Mesenchymal stem cell (in vitro differentiated cells and primary cell): ENCODE data around the gene CDR2L.
A peak's percentile ranks its signal among the peaks of the same experiment; 100 is the strongest.

Experiments used
- DNase-seq: peaks from one replicate; pipeline ENCODE4 v3.0.0-alpha.2; 2013
- H2AFZ ChIP-seq: one replicate; pipeline ENCODE4 v1.6.1; 2013; ENCODE audit warnings: low read depth, mild to moderate bottlenecking, control low read depth, inconsistent platforms, low read length, moderate library complexity
- H2AK5ac ChIP-seq: 2 replicates; pipeline ENCODE4 v1.6.1; 2013; ENCODE audit warnings: low read length, moderate library complexity, mild to moderate bottlenecking, inconsistent platforms; ENCODE audit not compliant: severe bottlenecking
- H2BK120ac ChIP-seq: one replicate; pipeline ENCODE4 v1.6.1; 2013; ENCODE audit warnings: low read depth, mild to moderate bottlenecking, inconsistent platforms, low read length, moderate library complexity
- H2BK12ac ChIP-seq, 2 experiments: one replicate each; pipeline ENCODE4 v1.6.1; 2013; ENCODE audit warnings: inconsistent platforms in 2 of 2, low read length in 2 of 2, mild to moderate bottlenecking in 2 of 2, moderate library complexity in 2 of 2, control low read depth in 1 of 2
- H2BK15ac ChIP-seq: one replicate; pipeline ENCODE4 v1.6.1; 2013; ENCODE audit warnings: mild to moderate bottlenecking, low read depth, inconsistent platforms; ENCODE audit not compliant: poor library complexity, severe bottlenecking
- H2BK5ac ChIP-seq: 2 replicates; pipeline ENCODE4 v1.6.1; 2013; ENCODE audit warnings: low read depth, mild to moderate bottlenecking, low read length, control low read depth, inconsistent platforms; ENCODE audit not compliant: poor library complexity, severe bottlenecking
- H3K14ac ChIP-seq, 2 experiments: one replicate each; pipeline ENCODE4 v1.6.1; 2013; ENCODE audit warnings: inconsistent platforms in 2 of 2, low read length in 2 of 2, control low read depth in 1 of 2, mild to moderate bottlenecking in 1 of 2, moderate library complexity in 1 of 2
- H3K18ac ChIP-seq, 2 experiments: one replicate each; pipeline ENCODE4 v1.6.1; 2013; ENCODE audit warnings: inconsistent platforms in 2 of 2, low read length in 2 of 2, control low read depth in 1 of 2, low read depth in 1 of 2, mild to moderate bottlenecking in 1 of 2
- H3K23ac ChIP-seq, 2 experiments: one replicate each; pipeline ENCODE4 v1.6.1; 2013; ENCODE audit warnings: inconsistent platforms in 2 of 2, low read length in 2 of 2, mild to moderate bottlenecking in 2 of 2, moderate library complexity in 2 of 2, control low read depth in 1 of 2
- H3K27ac ChIP-seq: 2 replicates; pipeline ENCODE4 v1.5.1; 2013; ENCODE audit warnings: mild to moderate bottlenecking, moderate library complexity, low read length, control low read depth, inconsistent platforms; ENCODE audit not compliant: poor library complexity, severe bottlenecking
- H3K27me3 ChIP-seq, 2 experiments: 2 replicates each; pipeline versions ENCODE4 v1.6.1 to v1.7.0; 2013; ENCODE audit warnings: low read length in 2 of 2, mild to moderate bottlenecking in 2 of 2, moderate library complexity in 2 of 2, control low read depth in 1 of 2, inconsistent platforms in 1 of 2; ENCODE audit not compliant: control insufficient read depth in 1 of 2, insufficient read depth in 1 of 2
- H3K36me3 ChIP-seq, 2 experiments: 2 replicates each; pipeline versions ENCODE4 v1.6.1 to v1.7.0; 2013; ENCODE audit warnings: low read length in 2 of 2, control low read depth in 1 of 2, inconsistent platforms in 1 of 2, low read depth in 1 of 2, mild to moderate bottlenecking in 1 of 2; ENCODE audit not compliant: insufficient read depth in 2 of 2, control insufficient read depth in 1 of 2
- H3K4ac ChIP-seq, 2 experiments: one replicate each; pipeline ENCODE4 v1.6.1; 2013; ENCODE audit warnings: inconsistent platforms in 2 of 2, low read length in 2 of 2, mild to moderate bottlenecking in 2 of 2, moderate library complexity in 2 of 2, control low read depth in 1 of 2, low read depth in 1 of 2
- H3K4me1 ChIP-seq: 2 replicates; pipeline ENCODE4 v1.6.1; 2013; ENCODE audit warnings: low read depth, low read length, control low read depth; ENCODE audit not compliant: control insufficient read depth, insufficient read depth
- H3K4me2 ChIP-seq: 2 replicates; pipeline ENCODE4 v1.6.1; 2013; ENCODE audit warnings: low read length, mild to moderate bottlenecking, inconsistent platforms; ENCODE audit not compliant: poor library complexity, severe bottlenecking
- H3K4me3 ChIP-seq, 2 experiments: 2 replicates each; pipeline versions ENCODE4 v1.5.1 to v1.7.0; 2013; ENCODE audit warnings: low read length in 2 of 2, mild to moderate bottlenecking in 2 of 2, control low read depth in 1 of 2, low read depth in 1 of 2; ENCODE audit not compliant: insufficient read depth in 1 of 2
- H3K79me1 ChIP-seq: replicated peaks from 2 replicates; pipeline ENCODE4 v1.6.1; 2013; ENCODE audit warnings: mild to moderate bottlenecking, control low read depth, low read length, inconsistent platforms; ENCODE audit not compliant: poor library complexity, severe bottlenecking
- H3K9ac ChIP-seq: 2 replicates; pipeline ENCODE4 v1.7.0; 2013; ENCODE audit warnings: mild to moderate bottlenecking, low read length, moderate library complexity
- H3K9me3 ChIP-seq: 2 replicates; pipeline ENCODE4 v1.7.0; 2013; ENCODE audit warnings: mild to moderate bottlenecking, low read length; ENCODE audit not compliant: control insufficient read depth
- H4K8ac ChIP-seq: one replicate; pipeline ENCODE4 v1.6.1; 2013; ENCODE audit warnings: inconsistent platforms, mild to moderate bottlenecking, low read length, moderate library complexity
- H4K91ac ChIP-seq: one replicate; pipeline ENCODE4 v1.6.1; 2013; ENCODE audit warnings: mild to moderate bottlenecking, low read length, inconsistent platforms
- WGBS: methylation state at CpG from one replicate; pipeline ENCODE4 v1.1.7; 2013; ENCODE audit warnings: mixed read lengths; 5-methylcytosine and 5-hydroxymethylcytosine counted together

Gene CDR2L

GRCh38 chr17:74971069-74971841, 16.2 kb upstream of the CDR2L start:
- no peaks in the 10 kb centered on the region for H3K36me3 ChIP-seq
- no peak overlapping the region for H4K8ac ChIP-seq
- peaks cover 33 to 56% of the 10 kb centered on the region in 2 experiments for H3K27me3 ChIP-seq
- H2BK120ac ChIP-seq: no peak overlapping the region
- H2BK5ac ChIP-seq: no peak overlapping the region
- H3K23ac ChIP-seq: peak overlapping the region in 1 of 2 experiments; percentile 57
- H4K91ac ChIP-seq: no peak overlapping the region
- DNase-seq: no peak
- no peak overlapping the region for H2BK12ac ChIP-seq
- no peak overlapping the region for H3K9ac ChIP-seq
- H3K14ac ChIP-seq: no peak overlapping the region
- H3K4me3 ChIP-seq: no peak overlapping the region
- H2BK15ac ChIP-seq: peak overlapping the region; percentile 49
- H2AFZ ChIP-seq: no peak overlapping the region
- H3K4me2 ChIP-seq: no peak overlapping the region
- WGBS: 65% methylated on average over 8 of the region's 8 CpGs
- H3K4ac ChIP-seq: no peak overlapping the region
- H3K79me1 ChIP-seq: no peaks in the 10 kb centered on the region
- H3K4me1 ChIP-seq: peaks cover 13% of the 10 kb centered on the region
- H3K27ac ChIP-seq: no peak overlapping the region
- H3K9me3 ChIP-seq: no peaks in the 10 kb centered on the region
- no peak overlapping the region for H2AK5ac ChIP-seq
- H3K18ac ChIP-seq: no peak overlapping the region

- H3K23ac ChIP-seq: peak overlapping the region in 1 of 2 experiments; percentile 57
- no peak overlapping the region for H2AFZ ChIP-seq
- H2BK15ac ChIP-seq: no peak overlapping the region
- H3K4ac ChIP-seq: no peak overlapping the region
- no peak overlapping the region for H2BK5ac ChIP-seq
- no peak overlapping the region for H3K9ac ChIP-seq
- H2BK12ac ChIP-seq: no peak overlapping the region
- no peak overlapping the region for H3K14ac ChIP-seq
- peaks cover 13% of the 10 kb centered on the region for H3K4me1 ChIP-seq
- H3K4me3 ChIP-seq: no peak overlapping the region
- H3K27me3 ChIP-seq: peaks cover 33 to 56% of the 10 kb centered on the region in 2 experiments
- H3K36me3 ChIP-seq: no peaks in the 10 kb centered on the region
- no peak overlapping the region for H4K91ac ChIP-seq
- H3K79me1 ChIP-seq: no peaks in the 10 kb centered on the region
- H3K27ac ChIP-seq: no peak overlapping the region
- H2AK5ac ChIP-seq: no peak overlapping the region
- H2BK120ac ChIP-seq: no peak overlapping the region
- peak overlapping the region; percentile 86 for H3K4me2 ChIP-seq
- WGBS: 17% methylated on average over 9 of the region's 9 CpGs
- H3K9me3 ChIP-seq: no peaks in the 10 kb centered on the region
- no peak overlapping the region for H3K18ac ChIP-seq
- DNase-seq: no peak
- H4K8ac ChIP-seq: no peak overlapping the region
Observed at GRCh38 chr17:74971842-74972106, 15.7 kb upstream of the CDR2L start.

GRCh38 chr17:74972107-74972972, 15.1 kb upstream of the CDR2L start, which contains the start of gene HID1:
Gene HID1, minus strand, starts transcription at chr17:74972759. Its CDS starts 103 bp downstream, at chr17:74972656.
- Histone ChIP-seq H3K14ac (no peak within 1 kb of the TSS), H3K18ac (no peak within 1 kb of the TSS), H3K4me3 (peak within 1 kb of the TSS; percentile 47 to 61), H3K36me3 (no peaks in the 10 kb centered on the region), H3K27ac (no peak within 1 kb of the TSS), H3K27me3 (peaks cover 33 to 56% of the 10 kb centered on the region in 2 experiments), H2BK15ac (no peak within 1 kb of the TSS), H4K8ac (peak within 1 kb of the TSS; percentile 8), H4K91ac (no peak within 1 kb of the TSS), H2BK120ac (no peak within 1 kb of the TSS), H3K9ac (no peak within 1 kb of the TSS), H2AK5ac (no peak within 1 kb of the TSS), H3K79me1 (no peaks in the 10 kb centered on the region), H2BK12ac (no peak within 1 kb of the TSS), H2BK5ac (no peak within 1 kb of the TSS), H3K4ac (no peak within 1 kb of the TSS), H2AFZ (peak within 1 kb of the TSS; percentile 36), H3K4me2 (peak within 1 kb of the TSS; percentile 86), H3K23ac (peak within 1 kb of the TSS in 1 of 2 experiments; percentile 57), H3K4me1 (peaks cover 13% of the 10 kb centered on the region), H3K9me3 (no peaks in the 10 kb centered on the region)
- WGBS: 1% methylated on average over 57 of the region's 95 CpGs
- no peak for DNase-seq

GRCh38 chr17:74972973-74973328, 14.5 kb upstream of the CDR2L start:
- H3K23ac ChIP-seq: no peak overlapping the region
- no peaks in the 10 kb centered on the region for H3K79me1 ChIP-seq
- no peak overlapping the region for H2BK5ac ChIP-seq
- H2AK5ac ChIP-seq: no peak overlapping the region
- H4K8ac ChIP-seq: no peak overlapping the region
- H2BK12ac ChIP-seq: no peak overlapping the region
- H3K18ac ChIP-seq: no peak overlapping the region
- H3K4me1 ChIP-seq: peaks cover 13% of the 10 kb centered on the region
- no peak overlapping the region for H3K27ac ChIP-seq
- no peak overlapping the region for H3K14ac ChIP-seq
- no peak for DNase-seq
- peaks cover 34 to 58% of the 10 kb centered on the region in 2 experiments for H3K27me3 ChIP-seq
- WGBS: 28% methylated on average over 13 of the region's 17 CpGs
- no peaks in the 10 kb centered on the region for H3K36me3 ChIP-seq
- H4K91ac ChIP-seq: no peak overlapping the region
- no peak overlapping the region for H3K4ac ChIP-seq
- no peak overlapping the region for H2BK15ac ChIP-seq
- H3K4me2 ChIP-seq: peak overlapping the region; percentile 86
- H3K4me3 ChIP-seq: peak overlapping the region in 1 of 2 experiments; percentile 61
- no peak overlapping the region for H2BK120ac ChIP-seq
- H2AFZ ChIP-seq: no peak overlapping the region
- H3K9me3 ChIP-seq: no peaks in the 10 kb centered on the region
- H3K9ac ChIP-seq: no peak overlapping the region
